Muscle of leg (tissue), 11 donors: Measurements from ENCODE around the gene RASIP1. TPM values are rescaled to one million over a fixed set of nuclear protein-coding genes. Genes with fewer than 3 reads are reported as not detected.

ENCODE experiments used
- DNase-seq: peaks from one replicate; pipeline ENCODE4 v3.0.0; 2013
- H3K27ac ChIP-seq: one replicate; pipeline ENCODE4 v1.5.1; 2013; ENCODE audit warnings: mild to moderate bottlenecking, low read length, control low read depth
- H3K27me3 ChIP-seq: one replicate; pipeline ENCODE4 v1.6.1; 2013; ENCODE audit warnings: low read length; ENCODE audit not compliant: control insufficient read depth, insufficient read depth
- H3K36me3 ChIP-seq: one replicate; pipeline ENCODE4 v1.6.1; 2013; ENCODE audit warnings: low read length; ENCODE audit not compliant: control insufficient read depth, insufficient read depth
- H3K4me1 ChIP-seq: one replicate; pipeline ENCODE4 v1.6.1; 2013; ENCODE audit warnings: low read length; ENCODE audit not compliant: control insufficient read depth, insufficient read depth
- H3K4me3 ChIP-seq: one replicate; pipeline ENCODE4 v1.5.1; 2013; ENCODE audit warnings: low read length, control low read depth
- H3K9me3 ChIP-seq: replicated peaks from 2 replicates; pipeline ENCODE4 v1.6.1; 2013; ENCODE audit warnings: low read depth, low read length; ENCODE audit not compliant: control insufficient read depth
- WGBS: methylation state at CpG from one replicate; pipeline ENCODE4 v1.1.5; 2013; ENCODE audit warnings: missing lambda C conversion rate; ENCODE audit not compliant: insufficient coverage; 5-methylcytosine and 5-hydroxymethylcytosine counted together
- polyA plus RNA-seq, 8 donors: library from polyadenylated mRNA; unstranded; fragments of 120-200 nt; gene quantifications; one replicate each; pipeline versions ENCODE4 v1.2.1 to v1.2.3, GENCODE V29; 2013; ENCODE audit warnings: inconsistent platforms in 1 of 8, low replicate concordance in 1 of 8; ENCODE audit not compliant: insufficient read length in 8 of 8, insufficient read depth in 1 of 8
- total RNA-seq: library from RNA; stranded (reverse); fragments of 120-200 nt; gene quantifications from one replicate; pipeline ENCODE4 v1.2.4, GENCODE V29; 2013

Gene RASIP1
- total and polyA plus RNA-seq, 9 donors: 14.1 to 27.7 (median 24.5) TPM

GRCh38 chr19:48731452-48731851, 9.0 kb downstream of the RASIP1 start:
- Histone ChIP-seq H3K9me3 (no peaks in the 10 kb centered on the region), H3K27ac (no peak overlapping the region), H3K4me3 (no peak overlapping the region), H3K4me1 (peaks cover 14% of the 10 kb centered on the region), H3K27me3 (peaks cover 3% of the 10 kb centered on the region), H3K36me3 (peaks cover 34% of the 10 kb centered on the region)
- no peak for DNase-seq
- 92% methylated on average over 4 of the region's 4 CpGs for WGBS

- no peaks in the 10 kb centered on the region for H3K9me3 ChIP-seq
- 44% methylated on average over 67 of the region's 77 CpGs for WGBS
- no peak overlapping the region for H3K27ac ChIP-seq
- no peaks in the 10 kb centered on the region for H3K27me3 ChIP-seq
- DNase-seq: no peak
- H3K4me1 ChIP-seq: peaks cover 22% of the 10 kb centered on the region
- H3K36me3 ChIP-seq: peaks cover 35% of the 10 kb centered on the region
- H3K4me3 ChIP-seq: no peak overlapping the region
Measured at GRCh38 chr19:48728911-48729664, 11.3 kb downstream of the RASIP1 start.

- peak overlapping the region; percentile 98 for H3K27ac ChIP-seq
- peaks cover 45% of the 10 kb centered on the region for H3K36me3 ChIP-seq
- no peak overlapping the region for H3K4me3 ChIP-seq
- DNase-seq: no peak
- peaks cover 23% of the 10 kb centered on the region for H3K4me1 ChIP-seq
- 71% methylated on average over 1 of the region's 2 CpGs for WGBS
- no peaks in the 10 kb centered on the region for H3K9me3 ChIP-seq
- H3K27me3 ChIP-seq: no peaks in the 10 kb centered on the region
Measured at GRCh38 chr19:48726556-48726955, 13.9 kb downstream of the RASIP1 start.

- WGBS: 45% methylated on average over 7 of the region's 11 CpGs
- peak; percentile 97 for DNase-seq
- H3K9me3 ChIP-seq: no peaks in the 10 kb centered on the region
- H3K27ac ChIP-seq: peak overlapping the region; percentile 98
- H3K27me3 ChIP-seq: no peaks in the 10 kb centered on the region
- peaks cover 42% of the 10 kb centered on the region for H3K36me3 ChIP-seq
- H3K4me1 ChIP-seq: peaks cover 33% of the 10 kb centered on the region
- H3K4me3 ChIP-seq: no peak overlapping the region
Measured at GRCh38 chr19:48724796-48725753, 15.3 kb downstream of the RASIP1 start.

- Histone ChIP-seq H3K36me3 (peaks cover 34% of the 10 kb centered on the region), H3K4me1 (peaks cover 59% of the 10 kb centered on the region)
- 79% methylated on average over 6 of the region's 11 CpGs for WGBS
Measured at GRCh38 chr19:48722196-48722708, 18.2 kb downstream of the RASIP1 start.

GRCh38 chr19:48720613-48721296, 19.7 kb downstream of the RASIP1 start:
- Histone ChIP-seq H3K36me3 (peaks cover 23% of the 10 kb centered on the region), H3K27ac (peak overlapping the region; percentile 98), H3K27me3 (no peaks in the 10 kb centered on the region), H3K4me1 (peaks cover 62% of the 10 kb centered on the region), H3K9me3 (no peaks in the 10 kb centered on the region), H3K4me3 (peak overlapping the region; percentile 63)
- peak; percentile 100 for DNase-seq
- 1% methylated on average over 31 of the region's 42 CpGs for WGBS

More at GRCh38 chr19:48722196-48722708, 18.2 kb downstream of the RASIP1 start:
- H3K27me3 ChIP-seq: no peaks in the 10 kb centered on the region
- no peaks in the 10 kb centered on the region for H3K9me3 ChIP-seq
- no peak overlapping the region for H3K4me3 ChIP-seq
- H3K27ac ChIP-seq: no peak overlapping the region
- no peak for DNase-seq

GRCh38 chr19:48720251-48720612, 20.2 kb downstream of the RASIP1 start:
- 14% methylated on average over 12 of the region's 12 CpGs for WGBS
- peaks cover 63% of the 10 kb centered on the region for H3K4me1 ChIP-seq
- no peaks in the 10 kb centered on the region for H3K27me3 ChIP-seq
- H3K36me3 ChIP-seq: peaks cover 26% of the 10 kb centered on the region
- no peaks in the 10 kb centered on the region for H3K9me3 ChIP-seq
- no peak for DNase-seq
- peak overlapping the region; percentile 98 for H3K27ac ChIP-seq
- peak overlapping the region; percentile 63 for H3K4me3 ChIP-seq

DNA sequence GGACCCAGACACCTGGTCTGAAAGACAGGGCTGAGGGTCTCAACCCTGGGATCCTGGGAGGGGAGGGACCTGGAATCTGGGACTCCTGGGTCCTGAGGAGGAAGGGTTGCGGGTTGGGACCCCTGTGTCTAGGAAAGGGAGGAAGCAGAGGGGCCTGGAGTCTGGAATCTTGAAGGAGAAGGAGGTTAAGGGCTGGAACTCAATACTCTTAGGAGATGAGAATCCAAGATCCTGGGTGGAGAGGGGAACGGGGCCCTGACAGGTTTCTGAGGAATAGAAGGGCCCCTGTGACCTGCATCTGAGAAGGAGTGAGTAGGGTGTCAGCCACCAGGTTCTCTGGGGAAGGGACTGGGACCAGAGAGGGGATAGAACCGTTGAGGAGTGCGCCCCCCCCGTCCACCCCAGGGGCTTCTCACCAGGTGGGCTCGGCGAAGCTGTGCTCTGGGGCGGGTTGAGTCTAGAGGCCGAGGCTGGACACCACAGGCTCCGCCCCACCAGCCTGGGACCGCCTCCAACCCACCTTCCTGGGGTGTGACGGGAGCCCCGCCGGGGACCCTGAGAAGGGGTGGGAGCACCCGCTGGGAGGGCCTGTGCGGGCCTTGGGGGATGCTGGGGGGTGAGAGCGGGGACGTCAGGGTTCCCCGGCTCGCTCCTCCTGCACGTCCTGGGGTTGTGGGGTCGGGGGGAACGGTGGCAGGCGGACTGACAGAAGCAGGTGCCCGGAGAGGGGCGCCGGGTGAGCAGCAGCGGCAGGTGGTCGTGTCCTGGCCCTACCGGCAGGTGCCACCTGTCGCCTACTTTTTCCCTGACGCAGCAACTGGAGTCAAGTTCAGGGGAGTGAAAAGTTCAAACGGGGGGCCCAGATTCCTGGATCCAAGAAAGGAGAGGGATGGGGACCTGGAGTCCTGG, 20.9 kb downstream of the RASIP1 start, which contains the start of gene MAMSTR:
Gene MAMSTR, minus strand, starts transcription at position 463 of the 909 bp plus-strand sequence. CDS start 694 bp downstream, outside the sequence.
- Histone ChIP-seq H3K36me3 (peaks cover 30% of the 10 kb centered on the region), H3K4me3 (peak within 1 kb of the TSS; percentile 72), H3K27me3 (no peaks in the 10 kb centered on the region), H3K4me1 (peaks cover 66% of the 10 kb centered on the region), H3K27ac (peak within 1 kb of the TSS; percentile 98), H3K9me3 (no peaks in the 10 kb centered on the region)
- peak; percentile 87 for DNase-seq
- 49% methylated on average over 26 of the region's 33 CpGs for WGBS

DNA sequence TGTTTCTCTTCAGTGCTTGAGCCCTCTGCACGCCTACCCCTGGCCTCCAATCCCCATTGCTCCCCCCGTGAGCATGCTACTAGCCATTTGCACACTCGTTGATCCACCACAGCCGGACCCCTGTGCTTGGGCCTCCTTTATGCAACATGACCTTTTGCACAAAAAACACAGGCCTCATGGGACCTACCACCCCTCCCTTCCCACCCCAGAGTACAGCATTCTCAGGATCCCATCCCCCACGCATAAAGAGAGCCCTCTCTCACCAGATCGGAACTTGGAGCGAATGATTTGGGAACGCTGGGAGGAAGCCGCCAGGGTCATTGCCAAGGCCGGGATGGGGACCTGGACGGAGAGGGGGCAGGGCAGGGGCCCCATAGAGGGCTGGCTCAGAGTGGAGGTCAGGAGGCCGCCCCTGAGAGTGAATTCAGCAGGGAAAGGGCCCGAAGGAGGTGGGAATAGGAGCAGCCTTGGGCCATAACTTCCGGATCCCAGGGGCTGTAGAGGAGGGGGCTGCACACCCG, 21.6 kb downstream of the RASIP1 start:
- peaks cover 24% of the 10 kb centered on the region for H3K36me3 ChIP-seq
- no peaks in the 10 kb centered on the region for H3K9me3 ChIP-seq
- peak overlapping the region; percentile 72 for H3K4me3 ChIP-seq
- WGBS: 34% methylated on average over 13 of the region's 15 CpGs
- no peaks in the 10 kb centered on the region for H3K27me3 ChIP-seq
- peak overlapping the region; percentile 98 for H3K27ac ChIP-seq
- peaks cover 64% of the 10 kb centered on the region for H3K4me1 ChIP-seq
- peak; percentile 58 for DNase-seq
